Measurements from ENCODE around the gene MGST2. TPM values are rescaled to one million over a fixed set of nuclear protein-coding genes. Genes with fewer than 3 reads are reported as not detected.

The MGST2 gene
- total RNA-seq = 100 to 1,000 TPM in 1 of 4 donors, 10 to 100 TPM in 3; 34.0 to 117 (median 78.7) TPM

DNA sequence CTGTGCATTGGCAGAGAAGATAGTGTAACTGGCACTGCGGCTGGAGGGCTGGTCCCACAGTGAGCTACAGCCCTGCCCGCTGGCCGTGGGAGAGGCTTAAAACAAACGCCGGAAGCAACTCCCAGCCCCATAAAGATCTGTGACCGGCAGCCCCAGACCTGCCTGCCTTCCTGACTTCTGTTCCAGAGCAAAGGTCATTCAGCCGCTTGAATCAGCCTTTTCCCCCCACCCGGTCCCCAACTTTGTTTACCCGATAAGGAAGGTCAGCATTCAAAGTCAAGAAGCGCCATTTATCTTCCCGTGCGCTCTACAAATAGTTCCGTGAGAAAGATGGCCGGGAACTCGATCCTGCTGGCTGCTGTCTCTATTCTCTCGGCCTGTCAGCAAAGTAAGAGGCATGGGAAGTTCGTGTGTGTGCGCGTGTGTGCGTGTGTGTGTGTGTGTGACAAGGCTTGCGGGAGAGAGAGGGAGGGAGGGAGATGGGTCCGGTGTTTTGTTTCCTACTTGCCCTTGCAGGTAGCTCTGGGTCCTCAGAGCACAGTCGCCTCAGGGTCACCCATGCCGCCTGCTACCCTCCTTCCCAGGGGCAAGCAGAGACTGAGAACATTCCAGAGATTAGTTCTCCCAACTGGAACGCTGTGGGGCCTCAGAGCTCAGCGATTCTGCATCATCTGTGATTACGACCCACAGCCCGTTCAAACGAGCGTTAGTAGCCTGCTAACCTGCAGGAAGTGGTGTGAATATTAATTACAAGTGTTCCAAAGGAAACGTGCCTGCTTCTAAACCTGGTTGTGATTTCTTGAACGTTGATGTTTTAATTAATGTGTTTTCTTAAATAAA is at the start of gene MGST2:
MGST2 (plus strand) TSS at position 130 of the 840 bp plus-strand sequence; CDS start at position 331, 201 bp downstream.
- intact Hi-C loops (cut with DNase I) = no loop called here
- TF ChIP-seq, protein P1, sequence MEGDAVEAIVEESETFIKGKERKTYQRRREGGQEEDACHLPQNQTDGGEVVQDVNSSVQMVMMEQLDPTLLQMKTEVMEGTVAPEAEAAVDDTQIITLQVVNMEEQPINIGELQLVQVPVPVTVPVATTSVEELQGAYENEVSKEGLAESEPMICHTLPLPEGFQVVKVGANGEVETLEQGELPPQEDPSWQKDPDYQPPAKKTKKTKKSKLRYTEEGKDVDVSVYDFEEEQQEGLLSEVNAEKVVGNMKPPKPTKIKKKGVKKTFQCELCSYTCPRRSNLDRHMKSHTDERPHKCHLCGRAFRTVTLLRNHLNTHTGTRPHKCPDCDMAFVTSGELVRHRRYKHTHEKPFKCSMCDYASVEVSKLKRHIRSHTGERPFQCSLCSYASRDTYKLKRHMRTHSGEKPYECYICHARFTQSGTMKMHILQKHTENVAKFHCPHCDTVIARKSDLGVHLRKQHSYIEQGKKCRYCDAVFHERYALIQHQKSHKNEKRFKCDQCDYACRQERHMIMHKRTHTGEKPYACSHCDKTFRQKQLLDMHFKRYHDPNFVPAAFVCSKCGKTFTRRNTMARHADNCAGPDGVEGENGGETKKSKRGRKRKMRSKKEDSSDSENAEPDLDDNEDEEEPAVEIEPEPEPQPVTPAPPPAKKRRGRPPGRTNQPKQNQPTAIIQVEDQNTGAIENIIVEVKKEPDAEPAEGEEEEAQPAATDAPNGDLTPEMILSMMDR (IDR thresholded peaks at IDR 0.05) = no peak
- TF ChIP-seq POLR2A (IDR thresholded peaks at IDR 0.05) = peak in 1 of 2 donors; percentile 77
- 0 to 1% methylated on average over 32 of the region's 32 CpGs for WGBS, 2 donors
- H3K27me3 ChIP-seq = no peaks in the 10 kb centered on the region
- peak; percentile 75 to 77 for DNase-seq
- H3K9me3 ChIP-seq = no peaks in the 10 kb centered on the region
- H3K4me1 ChIP-seq = peaks cover 15 to 32% of the 10 kb centered on the region in 2 donors
- H3K36me3 ChIP-seq = no peaks in the 10 kb centered on the region
- peak within 1 kb of the TSS; percentile 23 to 65 (median 37) for H3K4me3 ChIP-seq (replicated peaks in 1 of 3)
- H3K27ac ChIP-seq = peak within 1 kb of the TSS; percentile 86 to 90 (median 87)

- Histone ChIP-seq H3K4me1 (no peaks in the 10 kb centered on the region), H3K9me3 (no peaks in the 10 kb centered on the region), H3K27ac (no peak overlapping the region), H3K27me3 (no peaks in the 10 kb centered on the region), H3K36me3 (no peaks in the 10 kb centered on the region), H3K4me3 (replicated peaks in 1 of 3) (no peak overlapping the region)
- intact Hi-C loops (cut with DNase I) = no loop called here
- TF ChIP-seq, protein P1 (IDR thresholded peaks at IDR 0.05) = peak in 1 of 6 experiments; percentile 39
- no peak for TF ChIP-seq POLR2A (IDR thresholded peaks at IDR 0.05)
- WGBS, 2 donors = 53 to 69% methylated on average over 7 of the region's 7 CpGs
- DNase-seq = no peak
Observed at GRCh38 chr4:139617702-139618490, 47.7 kb upstream of the MGST2 start.

GRCh38 chr4:139619644-139620043 is 46.0 kb upstream of the MGST2 start:
- Histone ChIP-seq H3K9me3 (no peaks in the 10 kb centered on the region), H3K27me3 (no peaks in the 10 kb centered on the region), H3K36me3 (no peaks in the 10 kb centered on the region), H3K4me3 (replicated peaks in 1 of 3) (no peak overlapping the region), H3K4me1 (no peaks in the 10 kb centered on the region), H3K27ac (no peak overlapping the region)
- DNase-seq = no peak
- intact Hi-C loops (cut with DNase I) = no loop called here
- TF ChIP-seq, protein P1 (IDR thresholded peaks at IDR 0.05) = peak in 3 of 6 experiments; percentile 19 to 32 (median 26)
- TF ChIP-seq POLR2A (IDR thresholded peaks at IDR 0.05) = no peak
- 90 to 97% methylated on average over 5 of the region's 5 CpGs for WGBS, 2 donors

DNA sequence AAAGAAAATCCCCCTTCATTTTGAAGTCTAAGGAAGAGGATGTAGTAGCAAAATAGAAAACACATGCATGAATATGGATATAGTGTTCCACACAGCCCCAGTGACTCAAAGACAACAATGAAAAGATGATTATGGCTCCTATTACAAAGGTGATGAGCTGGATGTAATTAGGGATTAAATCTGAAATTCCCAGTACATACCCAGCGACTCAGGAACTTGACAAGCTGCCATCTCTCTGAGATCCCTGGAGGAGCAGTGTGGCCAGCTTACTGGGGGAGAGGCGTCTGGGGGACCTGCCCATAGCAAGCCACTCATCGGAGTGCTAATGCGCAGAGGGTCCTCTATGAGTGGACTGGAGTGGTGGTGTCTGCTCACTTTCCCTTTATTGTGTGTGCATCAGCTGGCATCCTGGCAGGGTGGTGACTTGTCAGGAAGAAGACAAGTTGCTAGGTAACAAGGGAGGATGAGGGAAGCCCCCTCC is 42.7 kb upstream of the MGST2 start:
- H3K36me3 ChIP-seq = no peaks in the 10 kb centered on the region
- TF ChIP-seq, protein P1 (IDR thresholded peaks at IDR 0.05) = no peak
- TF ChIP-seq POLR2A (IDR thresholded peaks at IDR 0.05) = no peak
- intact Hi-C loops (cut with DNase I) = no loop called here
- peaks cover 0 to 3% of the 10 kb centered on the region in 2 donors for H3K4me1 ChIP-seq
- WGBS, 2 donors = 48 to 62% methylated on average over 4 of the region's 4 CpGs
- no peak for DNase-seq
- no peaks in the 10 kb centered on the region for H3K9me3 ChIP-seq
- H3K27me3 ChIP-seq = no peaks in the 10 kb centered on the region
- no peak overlapping the region for H3K4me3 ChIP-seq (replicated peaks in 1 of 3)
- no peak overlapping the region for H3K27ac ChIP-seq
